ENCODE measurements around the gene EFCAB11. TPM values are rescaled to one million over a fixed set of nuclear protein-coding genes. Genes with fewer than 3 reads are reported as not detected.

EFCAB11 gene
- total RNA-seq, 1 donor from 2014 or later: 2.7 TPM

- DNase-seq (ENCODE audit: low read depth in 2 of 2): no peak
Observed at GRCh38 chr14:89870316-89870715, 84.2 kb downstream of the EFCAB11 start.

GRCh38 chr14:89869606-89870005 is 84.9 kb downstream of the EFCAB11 start:
- DNase-seq (ENCODE audit: low read depth in 2 of 2): no peak

GRCh38 chr14:89866458-89866857 is 88.1 kb downstream of the EFCAB11 start:
- DNase-seq (ENCODE audit: low read depth in 2 of 2): no peak

GRCh38 chr14:89865153-89865552 is 89.4 kb downstream of the EFCAB11 start:
- no peak for DNase-seq (ENCODE audit: low read depth in 2 of 2)

- no peak for DNase-seq (ENCODE audit: low read depth in 2 of 2)
Observed at GRCh38 chr14:89862856-89863255, 91.7 kb downstream of the EFCAB11 start.

GRCh38 chr14:89861630-89862029 is 92.9 kb downstream of the EFCAB11 start:
- DNase-seq (ENCODE audit: low read depth in 2 of 2): no peak

- DNase-seq (ENCODE audit: low read depth in 2 of 2): no peak
Observed at GRCh38 chr14:89858089-89858488, 96.4 kb downstream of the EFCAB11 start.

GRCh38 chr14:89856871-89857345 is 97.6 kb downstream of the EFCAB11 start:
- peak in 1 of 2 donors; percentile 16 for DNase-seq (ENCODE audit: low read depth in 2 of 2)

- DNase-seq (ENCODE audit: low read depth in 2 of 2): peak in 1 of 2 donors; percentile 52
Observed at GRCh38 chr14:89855961-89856656, 98.4 kb downstream of the EFCAB11 start.

- DNase-seq (ENCODE audit: low read depth in 2 of 2): no peak
Observed at GRCh38 chr14:89853936-89854693, 100.4 kb downstream of the EFCAB11 start.

- DNase-seq (ENCODE audit: low read depth in 2 of 2): no peak
Observed at GRCh38 chr14:89851106-89851505, 103.4 kb downstream of the EFCAB11 start.

- DNase-seq (ENCODE audit: low read depth in 2 of 2): no peak
Observed at GRCh38 chr14:89849931-89850330, 104.6 kb downstream of the EFCAB11 start.

GRCh38 chr14:89848165-89848564 is 106.4 kb downstream of the EFCAB11 start:
- DNase-seq (ENCODE audit: low read depth in 2 of 2): no peak

GRCh38 chr14:89845346-89845745 is 109.2 kb downstream of the EFCAB11 start:
- DNase-seq (ENCODE audit: low read depth in 2 of 2): no peak

- no peak for DNase-seq (ENCODE audit: low read depth in 2 of 2)
Observed at GRCh38 chr14:89844508-89844907, 110.0 kb downstream of the EFCAB11 start.

- DNase-seq (ENCODE audit: low read depth in 2 of 2): no peak
Observed at GRCh38 chr14:89842837-89843236, 111.7 kb downstream of the EFCAB11 start.

GRCh38 chr14:89841851-89842250 is 112.7 kb downstream of the EFCAB11 start:
- DNase-seq (ENCODE audit: low read depth in 2 of 2): no peak

- no peak for DNase-seq (ENCODE audit: low read depth in 2 of 2)
Observed at GRCh38 chr14:89836830-89837469, 117.6 kb downstream of the EFCAB11 start.

- no peak for DNase-seq (ENCODE audit: low read depth in 2 of 2)
Observed at GRCh38 chr14:89833661-89834060, 120.9 kb downstream of the EFCAB11 start.

- DNase-seq (ENCODE audit: low read depth in 2 of 2): no peak
Observed at GRCh38 chr14:89833120-89833532, 121.4 kb downstream of the EFCAB11 start.

- no peak for DNase-seq (ENCODE audit: low read depth in 2 of 2)
Observed at GRCh38 chr14:89828471-89829165, 125.9 kb downstream of the EFCAB11 start.

GRCh38 chr14:89827265-89827664 is 127.3 kb downstream of the EFCAB11 start:
- DNase-seq (ENCODE audit: low read depth in 2 of 2): no peak

Data from dermis microvascular lymphatic vessel endothelial cell (primary cell).